Activated naive CD8-positive, alpha-beta T cell treated with anti-CD3 and anti-CD28 coated beads, Interleukin-2, amount 50 U/mL, for 24 hours (primary cell): ENCODE measurements around the gene NOTCH4.
"Not testable (repeated sequence)": the region's sequence is repeated elsewhere in the genome, so short reads cannot be mapped to it uniquely, and the experiment has no call there.

Source experiments
- ATAC-seq: fragments of 150-1000 bp; cut with Tn5 transposase; one replicate; pipeline ENCODE4 v1.10.0; 2021
- DNase-seq: peaks from one replicate; pipeline ENCODE4 v3.0.0; 2021
- H3K27ac Mint-ChIP-seq: one replicate; pipeline ENCODE4 v1.8.0; 2021; ENCODE audit warnings: mild to moderate bottlenecking, mixed read lengths
- H3K27me3 Mint-ChIP-seq: one replicate; pipeline ENCODE4 v1.8.0; 2021; ENCODE audit warnings: mixed read lengths
- H3K36me3 Mint-ChIP-seq: one replicate; pipeline ENCODE4 v1.8.0; 2021; ENCODE audit warnings: low read depth, mixed read lengths
- H3K4me1 Mint-ChIP-seq: one replicate; pipeline ENCODE4 v1.8.0; 2021; ENCODE audit warnings: mixed read lengths
- H3K4me3 Mint-ChIP-seq: one replicate; pipeline ENCODE4 v1.8.0; 2021; ENCODE audit warnings: mild to moderate bottlenecking, moderate library complexity, mixed read lengths
- H3K9me3 Mint-ChIP-seq: one replicate; pipeline ENCODE4 v1.8.0; 2021; ENCODE audit warnings: mixed read lengths

NOTCH4 gene

GRCh38 chr6:32239462-32239861, 15.6 kb upstream of the NOTCH4 start:
- ATAC-seq (no peak), DNase-seq (no peak)
- no peaks in the 10 kb centered on the region for H3K9me3 Mint-ChIP-seq
- no peak overlapping the region for H3K27ac Mint-ChIP-seq
- H3K4me3 Mint-ChIP-seq, result no peak overlapping the region
- peaks cover 2% of the 10 kb centered on the region for H3K27me3 Mint-ChIP-seq
- no peaks in the 10 kb centered on the region for H3K36me3 Mint-ChIP-seq
- H3K4me1 Mint-ChIP-seq, result peaks cover 26% of the 10 kb centered on the region

- peaks cover 5% of the 10 kb centered on the region for H3K4me1 Mint-ChIP-seq
- no peak overlapping the region for H3K4me3 Mint-ChIP-seq
- H3K36me3 Mint-ChIP-seq, result no peaks in the 10 kb centered on the region
- ATAC-seq (no peak), DNase-seq (no peak)
- no peak overlapping the region for H3K27ac Mint-ChIP-seq
- no peaks in the 10 kb centered on the region for H3K9me3 Mint-ChIP-seq
- peaks cover 2% of the 10 kb centered on the region for H3K27me3 Mint-ChIP-seq
Measured at GRCh38 chr6:32234934-32235333, 11.1 kb upstream of the NOTCH4 start.

- H3K4me1 Mint-ChIP-seq, result peaks cover 20% of the 10 kb centered on the region
- ATAC-seq, result no peak
- H3K27me3 Mint-ChIP-seq, result no peaks in the 10 kb centered on the region
- H3K36me3 Mint-ChIP-seq, result no peaks in the 10 kb centered on the region
- no peak overlapping the region for H3K27ac Mint-ChIP-seq
- H3K4me3 Mint-ChIP-seq, result no peak overlapping the region
- no peaks in the 10 kb centered on the region for H3K9me3 Mint-ChIP-seq
- no peak for DNase-seq
Measured at GRCh38 chr6:32226434-32226833, 2.6 kb upstream of the NOTCH4 start.

GRCh38 chr6:32224696-32225095, 829 bp upstream of the NOTCH4 start:
- ATAC-seq (no peak), DNase-seq (no peak)
- H3K27me3 Mint-ChIP-seq, result no peaks in the 10 kb centered on the region
- peaks cover 20% of the 10 kb centered on the region for H3K4me1 Mint-ChIP-seq
- H3K4me3 Mint-ChIP-seq, result no peak overlapping the region
- no peak overlapping the region for H3K27ac Mint-ChIP-seq
- no peaks in the 10 kb centered on the region for H3K9me3 Mint-ChIP-seq
- H3K36me3 Mint-ChIP-seq, result no peaks in the 10 kb centered on the region

GRCh38 chr6:32222333-32223230, 1.3 kb downstream of the NOTCH4 start:
- ATAC-seq (no peak), DNase-seq (no peak)
- H3K9me3 Mint-ChIP-seq, result no peaks in the 10 kb centered on the region
- H3K4me1 Mint-ChIP-seq, result peaks cover 20% of the 10 kb centered on the region
- no peaks in the 10 kb centered on the region for H3K36me3 Mint-ChIP-seq
- no peak overlapping the region for H3K4me3 Mint-ChIP-seq
- H3K27ac Mint-ChIP-seq, result no peak overlapping the region
- H3K27me3 Mint-ChIP-seq, result peaks cover 2% of the 10 kb centered on the region

GRCh38 chr6:32220021-32220420, 3.8 kb downstream of the NOTCH4 start:
- peaks cover 2% of the 10 kb centered on the region for H3K27me3 Mint-ChIP-seq
- no peak for ATAC-seq
- H3K36me3 Mint-ChIP-seq, result no peaks in the 10 kb centered on the region
- H3K9me3 Mint-ChIP-seq, result no peaks in the 10 kb centered on the region
- no peak for DNase-seq
- no peak overlapping the region for H3K27ac Mint-ChIP-seq
- peaks cover 16% of the 10 kb centered on the region for H3K4me1 Mint-ChIP-seq
- no peak overlapping the region for H3K4me3 Mint-ChIP-seq

GRCh38 chr6:32218167-32218566, 5.7 kb downstream of the NOTCH4 start:
- peaks cover 2% of the 10 kb centered on the region for H3K27me3 Mint-ChIP-seq
- H3K27ac Mint-ChIP-seq, result no peak overlapping the region
- H3K9me3 Mint-ChIP-seq, result no peaks in the 10 kb centered on the region
- no peaks in the 10 kb centered on the region for H3K36me3 Mint-ChIP-seq
- DNase-seq (no peak), ATAC-seq (no peak)
- H3K4me1 Mint-ChIP-seq, result peaks cover 6% of the 10 kb centered on the region
- H3K4me3 Mint-ChIP-seq, result no peak overlapping the region

GRCh38 chr6:32216998-32217397, 6.9 kb downstream of the NOTCH4 start:
- no peak overlapping the region for H3K4me3 Mint-ChIP-seq

GRCh38 chr6:32216285-32216684, 7.6 kb downstream of the NOTCH4 start:
- H3K27ac Mint-ChIP-seq, result no peak overlapping the region
- ATAC-seq (no peak), DNase-seq (no peak)
- H3K36me3 Mint-ChIP-seq, result no peaks in the 10 kb centered on the region
- no peak overlapping the region for H3K4me3 Mint-ChIP-seq
- H3K9me3 Mint-ChIP-seq, result no peaks in the 10 kb centered on the region
- peaks cover 2% of the 10 kb centered on the region for H3K27me3 Mint-ChIP-seq
- H3K4me1 Mint-ChIP-seq, result no peaks in the 10 kb centered on the region

More at GRCh38 chr6:32216998-32217397, 6.9 kb downstream of the NOTCH4 start:
- DNase-seq, result no peak
- Mint-ChIP-seq H3K27ac (no peak overlapping the region), H3K36me3 (no peaks in the 10 kb centered on the region), H3K9me3 (no peaks in the 10 kb centered on the region), H3K27me3 (peaks cover 2% of the 10 kb centered on the region), H3K4me1 (no peaks in the 10 kb centered on the region)
- ATAC-seq, result no peak

- Mint-ChIP-seq H3K4me1 (no peaks in the 10 kb centered on the region), H3K27me3 (peaks cover 2% of the 10 kb centered on the region), H3K4me3 (no peak overlapping the region), H3K9me3 (no peaks in the 10 kb centered on the region), H3K27ac (no peak overlapping the region), H3K36me3 (no peaks in the 10 kb centered on the region)
- no peak for DNase-seq
- ATAC-seq, result no peak
Measured at GRCh38 chr6:32215617-32216016, 8.2 kb downstream of the NOTCH4 start.

GRCh38 chr6:32214126-32214525, 9.7 kb downstream of the NOTCH4 start:
- Mint-ChIP-seq H3K27me3 (peaks cover 2% of the 10 kb centered on the region), H3K4me1 (no peaks in the 10 kb centered on the region), H3K4me3 (no peak overlapping the region), H3K9me3 (no peaks in the 10 kb centered on the region), H3K27ac (no peak overlapping the region), H3K36me3 (no peaks in the 10 kb centered on the region)
- DNase-seq, result no peak
- no peak for ATAC-seq

- H3K9me3 Mint-ChIP-seq, result no peaks in the 10 kb centered on the region
- no peak for ATAC-seq
- H3K27me3 Mint-ChIP-seq, result peaks cover 2% of the 10 kb centered on the region
- no peak overlapping the region for H3K4me3 Mint-ChIP-seq
- H3K4me1 Mint-ChIP-seq, result no peaks in the 10 kb centered on the region
- no peak overlapping the region for H3K27ac Mint-ChIP-seq
- H3K36me3 Mint-ChIP-seq, result no peaks in the 10 kb centered on the region
- DNase-seq, result no peak
Measured at GRCh38 chr6:32213649-32214048, 10.2 kb downstream of the NOTCH4 start.

GRCh38 chr6:32212076-32212760, 11.6 kb downstream of the NOTCH4 start:
- DNase-seq, result no peak
- no peak overlapping the region for H3K4me3 Mint-ChIP-seq
- H3K27me3 Mint-ChIP-seq, result no peaks in the 10 kb centered on the region
- no peaks in the 10 kb centered on the region for H3K36me3 Mint-ChIP-seq
- no peaks in the 10 kb centered on the region for H3K9me3 Mint-ChIP-seq
- ATAC-seq, result no peak
- H3K27ac Mint-ChIP-seq, result no peak overlapping the region
- no peaks in the 10 kb centered on the region for H3K4me1 Mint-ChIP-seq

GRCh38 chr6:32211432-32211831, 12.4 kb downstream of the NOTCH4 start:
- H3K27ac Mint-ChIP-seq, DNase-seq, ATAC-seq, H3K4me3 Mint-ChIP-seq, H3K27me3 Mint-ChIP-seq, H3K4me1 Mint-ChIP-seq, H3K36me3 Mint-ChIP-seq, H3K9me3 Mint-ChIP-seq: not testable (repeated sequence)

- no peak for DNase-seq
- Mint-ChIP-seq H3K27ac (no peak overlapping the region), H3K9me3 (no peaks in the 10 kb centered on the region), H3K36me3 (no peaks in the 10 kb centered on the region), H3K27me3 (no peaks in the 10 kb centered on the region), H3K4me1 (no peaks in the 10 kb centered on the region), H3K4me3 (no peak overlapping the region)
- no peak for ATAC-seq
Measured at GRCh38 chr6:32210191-32210601, 13.7 kb downstream of the NOTCH4 start.
